H1 (cell line): ENCODE measurements around the gene NPFF. TPM values are rescaled to one million over a fixed set of nuclear protein-coding genes. Genes with fewer than 3 reads are reported as not detected.

ENCODE experiments used
- CTCF ChIA-PET: fragments of 300-600 bp; sonication (Branson Sonifier 250); formaldehyde crosslinking; loops from one replicate; lab custom pipeline; 2021; ENCODE audit not compliant: partially characterized antibody; lab: Charles Lee
- POLR2A ChIA-PET: fragments of 300-600 bp; sonication (Branson Sonifier 250); formaldehyde crosslinking; loops from one replicate; lab custom pipeline; 2021; ENCODE audit warnings: inconsistent platforms; ENCODE audit not compliant: partially characterized antibody; lab: Charles Lee
- DNase-seq, 2 experiments: peaks; one replicate each; pipeline versions ENCODE4 v3.0.0 to v3.0.0-alpha.2; 2010 to 2022; ENCODE audit warnings: low spot score in 2 of 2, low read depth in 1 of 2, mixed read lengths in 1 of 2
- FAIRE-seq: peaks from 2 replicates; lab custom pipeline; 2011; peaks lifted over from hg19 to GRCh38; lab: Jason Lieb, UNC
- H2AFZ ChIP-seq: 2 replicates; pipeline ENCODE4 v1.8.1; 2012; ENCODE audit warnings: low read length, inconsistent platforms
- H2AK5ac ChIP-seq: 2 replicates; pipeline ENCODE4 v1.6.1; 2013; ENCODE audit warnings: low read depth, low read length
- H2BK120ac ChIP-seq: replicated peaks from 2 replicates; pipeline ENCODE3; 2013; ENCODE audit warnings: low read depth, low read length, inconsistent platforms
- H2BK12ac ChIP-seq: 2 replicates; pipeline ENCODE4 v1.6.1; 2013; ENCODE audit warnings: low read depth, low read length
- H2BK15ac ChIP-seq: 2 replicates; pipeline ENCODE4 v1.6.1; 2013; ENCODE audit warnings: low read length
- H2BK20ac ChIP-seq: 2 replicates; pipeline ENCODE4 v1.6.1; 2013; ENCODE audit warnings: low read length
- H2BK5ac ChIP-seq: 2 replicates; pipeline ENCODE4 v1.6.1; 2013; ENCODE audit warnings: low read depth, low read length
- H3K14ac ChIP-seq: 2 replicates; pipeline ENCODE4 v1.6.1; 2013; ENCODE audit warnings: inconsistent platforms; ENCODE audit not compliant: insufficient read length
- H3K18ac ChIP-seq: 2 replicates; pipeline ENCODE4 v1.6.1; 2013; ENCODE audit warnings: low read length; ENCODE audit errors: extremely low read depth
- H3K23ac ChIP-seq: 2 replicates; pipeline ENCODE4 v1.6.1; 2013; ENCODE audit warnings: inconsistent platforms; ENCODE audit not compliant: insufficient read length
- H3K23me2 ChIP-seq: 2 replicates; pipeline ENCODE4 v1.6.1; 2013; ENCODE audit warnings: low read depth, low read length
- H3K27ac ChIP-seq: 2 replicates; pipeline ENCODE4 v1.6.1; 2011; ENCODE audit warnings: low read depth, low read length, inconsistent platforms
- H3K27me3 ChIP-seq, 4 experiments: replicated peaks in 1 of 4; 1 replicate in 1 of 4; 2 replicates in 3 of 4; pipeline versions ENCODE4 v1.6.1 to v1.8.1; 2011 to 2013; ENCODE audit warnings: low read length in 3 of 4, mild to moderate bottlenecking in 3 of 4, inconsistent platforms in 2 of 4, mixed read lengths in 2 of 4, moderate library complexity in 1 of 4; ENCODE audit not compliant: control insufficient read depth in 3 of 4, insufficient read depth in 3 of 4; ENCODE audit errors: extremely low read depth in 1 of 4
- H3K36me3 ChIP-seq, 4 experiments: 2 replicates each; pipeline versions ENCODE4 v1.6.1 to v1.8.1; 2011 to 2013; ENCODE audit warnings: mild to moderate bottlenecking in 4 of 4, low read length in 3 of 4, moderate library complexity in 2 of 4, control low read depth in 1 of 4, inconsistent platforms in 1 of 4; ENCODE audit not compliant: insufficient read depth in 4 of 4, control insufficient read depth in 2 of 4
- H3K4ac ChIP-seq: replicated peaks from 2 replicates; pipeline ENCODE3; 2013; ENCODE audit warnings: low read length, low read depth, mixed read lengths, inconsistent platforms; ENCODE audit not compliant: insufficient read length
- H3K4me1 ChIP-seq, 4 experiments: replicated peaks in 1 of 4; 1 replicate in 1 of 4; 2 replicates in 3 of 4; pipeline versions ENCODE4 v1.6.1 to v1.8.1; 2011 to 2013; ENCODE audit warnings: low read length in 3 of 4, inconsistent platforms in 2 of 4, mixed read lengths in 1 of 4; ENCODE audit not compliant: insufficient read depth in 4 of 4, control insufficient read depth in 3 of 4
- H3K4me2 ChIP-seq, 2 experiments: 2 replicates each; pipeline versions ENCODE4 v1.6.1 to v1.8.1; 2011 to 2013; ENCODE audit warnings: low read depth in 2 of 2, low read length in 2 of 2, control low read depth in 1 of 2, inconsistent platforms in 1 of 2, mild to moderate bottlenecking in 1 of 2; ENCODE audit not compliant: insufficient read depth in 1 of 2
- H3K4me3 ChIP-seq, 4 experiments: fragments of 200-600, 300-600 bp in 1 of 4; sonication (generic), shearing (Covaris generic), sonication (Bioruptor Twin) in 1 of 4; 2 replicates each; pipeline versions ENCODE4 v1.5.1 to v1.8.1; 2011 to 2016; ENCODE audit warnings: low read length in 4 of 4, low read depth in 3 of 4, control low read depth in 2 of 4, inconsistent platforms in 2 of 4, mild to moderate bottlenecking in 2 of 4, mixed read lengths in 1 of 4, moderate library complexity in 1 of 4; ENCODE audit not compliant: insufficient read depth in 2 of 4; ENCODE audit errors: extremely low read depth in 1 of 4
- H3K56ac ChIP-seq: replicated peaks from 2 replicates; pipeline ENCODE3; 2013; ENCODE audit warnings: low read depth, mild to moderate bottlenecking, mixed read lengths, low read length, inconsistent platforms; ENCODE audit not compliant: insufficient read length
- H3K79me1 ChIP-seq: 2 replicates; pipeline ENCODE4 v1.6.1; 2013; ENCODE audit warnings: low read depth, low read length, control low read depth
- H3K79me2 ChIP-seq, 2 experiments: 2 replicates each; pipeline versions ENCODE4 v1.6.1 to v1.8.1; 2012 to 2013; ENCODE audit warnings: low read length in 2 of 2, mild to moderate bottlenecking in 2 of 2, inconsistent platforms in 1 of 2; ENCODE audit not compliant: insufficient read depth in 2 of 2, control insufficient read depth in 1 of 2
- H3K9ac ChIP-seq, 4 experiments: replicated peaks in 1 of 4; 1 replicate in 1 of 4; 2 replicates in 3 of 4; pipeline versions ENCODE4 v1.6.1 to v1.8.1; 2011 to 2013; ENCODE audit warnings: low read depth in 3 of 4, low read length in 3 of 4, control low read depth in 2 of 4, mild to moderate bottlenecking in 2 of 4, moderate library complexity in 2 of 4, inconsistent platforms in 1 of 4; ENCODE audit errors: extremely low read depth in 1 of 4
- H3K9me3 ChIP-seq, 2 experiments: 2 replicates each; pipeline versions ENCODE4 v1.6.1 to v1.8.1; 2012 to 2013; ENCODE audit warnings: mild to moderate bottlenecking in 2 of 2, moderate library complexity in 2 of 2, control low read depth in 1 of 2, inconsistent platforms in 1 of 2, low read depth in 1 of 2, low read length in 1 of 2, mixed read lengths in 1 of 2; ENCODE audit not compliant: insufficient read depth in 2 of 2
- H4K20me1 ChIP-seq, 2 experiments: replicated peaks in 1 of 2; 2 replicates each; pipeline versions ENCODE3 to v1.8.1; 2011 to 2013; ENCODE audit warnings: inconsistent platforms in 2 of 2, low read length in 2 of 2, mild to moderate bottlenecking in 1 of 2; ENCODE audit not compliant: insufficient read depth in 2 of 2, control insufficient read depth in 1 of 2
- H4K5ac ChIP-seq: 2 replicates; pipeline ENCODE4 v1.6.1; 2013; ENCODE audit warnings: low read length, low read depth, mixed read lengths, inconsistent platforms; ENCODE audit not compliant: insufficient read length
- H4K8ac ChIP-seq: 2 replicates; pipeline ENCODE4 v1.8.0; 2013; ENCODE audit warnings: mild to moderate bottlenecking, moderate library complexity, low read length, inconsistent platforms; ENCODE audit not compliant: insufficient read depth; ENCODE audit errors: extremely low read depth
- H4K91ac ChIP-seq: replicated peaks from 2 replicates; pipeline ENCODE3; 2013; ENCODE audit warnings: low read length, mixed read lengths, inconsistent platforms; ENCODE audit not compliant: insufficient read length
- HDAC2 ChIP-seq, 2 experiments: fragments of 300-600 bp in 1 of 2; sonication (generic) in 1 of 2; IDR thresholded peaks; 2 replicates each; pipeline ENCODE4 v1.6.1; 2011 to 2012; ENCODE audit warnings: low read depth in 2 of 2, low read length in 2 of 2, mild to moderate bottlenecking in 2 of 2, moderate library complexity in 2 of 2, borderline replicate concordance in 1 of 2, inconsistent platforms in 1 of 2
- JUND ChIP-seq: IDR thresholded peaks from 2 replicates; pipeline ENCODE4 v1.6.1; 2011; ENCODE audit warnings: mild to moderate bottlenecking, improper control_type of control experiment, low read length
- POU5F1 ChIP-seq: IDR thresholded peaks from 2 replicates; pipeline ENCODE4 v1.6.1; 2011; ENCODE audit warnings: low read depth, mild to moderate bottlenecking, low read length, moderate library complexity
- RXRA ChIP-seq: IDR thresholded peaks from 2 replicates; pipeline ENCODE4 v1.6.1; 2011; ENCODE audit warnings: low read depth, mild to moderate bottlenecking, low read length, moderate library complexity; ENCODE audit not compliant: insufficient read depth
- SIX5 ChIP-seq: IDR thresholded peaks from 2 replicates; pipeline ENCODE4 v1.6.1; 2011; ENCODE audit warnings: mild to moderate bottlenecking, low read depth, low read length
- YY1 ChIP-seq: IDR thresholded peaks from 2 replicates; pipeline ENCODE4 v1.6.1; 2011; ENCODE audit warnings: low read depth, mild to moderate bottlenecking, low read length
- WGBS, 2 experiments: shearing (Covaris generic) in 1 of 2; methylation state at CpG; one replicate each; pipeline versions ENCODE4 v1.1.6 to v1.1.7; 2013 to 2015; ENCODE audit warnings: low lambda C conversion rate in 2 of 2, mixed read lengths in 2 of 2, inconsistent platforms in 1 of 2, low coverage in 1 of 2, missing lambda C conversion rate in 1 of 2; ENCODE audit not compliant: insufficient replicate concordance in 2 of 2, insufficient coverage in 1 of 2, insufficient read length in 1 of 2; ENCODE audit errors: extremely low coverage in 1 of 2, missing lambda C conversion rate in 1 of 2; 5-methylcytosine and 5-hydroxymethylcytosine counted together
- polyA plus RNA-seq, 7 experiments: library from polyadenylated mRNA; depleted of rRNA in 3 of 7; stranded (reverse) in 5 of 7; unstranded in 2 of 7; fragments of >200 nt in 5 of 7; fragments of 200-250 nt in 2 of 7; gene quantifications; 1 replicate in 5 of 7; 2 replicates in 1 of 7; 4 replicates in 1 of 7; pipeline versions ENCODE4 v1.2.1 to v1.2.3, GENCODE V29; 2011 to 2013; ENCODE audit warnings: missing spikeins in 2 of 7, mixed read lengths in 2 of 7
- total RNA-seq: library from RNA; stranded (reverse); fragmentation: NEBNext Ultra II Directional; extraction: Animal tissue kit (Norgen Biotek cat#: 25700); gene quantifications from 2 replicates; pipeline ENCODE4 v1.2.1, GENCODE V29; 2021

The NPFF gene
- total and polyA plus RNA-seq, 2 of the 8 experiments (the other 6 are each of a cell fraction or from before 2014, with no cell fraction given) = not detected

DNA sequence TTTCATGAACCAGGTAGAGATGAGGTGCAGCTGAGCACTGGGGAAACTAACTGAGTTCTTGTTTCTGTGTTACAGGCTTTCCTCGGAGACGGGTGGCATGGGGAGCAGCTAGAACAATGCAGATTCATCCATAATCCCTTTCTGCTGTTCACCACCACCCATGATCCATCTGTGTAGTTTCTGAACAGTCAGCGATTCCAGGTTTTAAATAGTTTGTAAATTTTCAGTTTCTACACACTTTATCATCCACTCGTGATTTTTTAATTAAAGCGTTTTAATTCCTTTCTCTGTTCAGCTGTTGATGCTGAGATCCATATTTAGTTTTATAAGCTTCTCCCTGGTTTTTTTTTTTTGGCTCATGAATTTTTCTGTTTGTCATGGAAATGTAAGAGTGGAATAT is 28.0 kb downstream of the NPFF start:
- no peak overlapping the region for H2AFZ ChIP-seq
- H4K5ac ChIP-seq = no peak overlapping the region
- peaks cover 0 to 13% of the 10 kb centered on the region in 2 experiments; a peak in 1 of 4 replicates for H3K79me2 ChIP-seq
- CTCF ChIA-PET = interaction anchor here (0.8 to 9.0 kb wide), 7 partner anchors 12 to 156 kb away, joined by 3 to 105 read pairs (median 5); partner anchors contain the start of gene NPFF
- FAIRE-seq = no peak
- H3K4me3 ChIP-seq = no peak overlapping the region
- H3K14ac ChIP-seq = no peak overlapping the region
- no peaks in the 10 kb centered on the region; the same call in 1 of the 2 replicates for H3K79me1 ChIP-seq
- H3K36me3 ChIP-seq = peaks cover 30 to 94% (median 67%) of the 10 kb centered on the region in 4 experiments
- no peak overlapping the region for H2BK5ac ChIP-seq
- H2BK120ac ChIP-seq = no peak overlapping the region
- WGBS, 2 experiments = 73% methylated on average over 5 of the region's 5 CpGs; no CpG with 5 or more reads in 1 of the 2 experiments
- no peak overlapping the region for H2BK20ac ChIP-seq
- POLR2A ChIA-PET = interaction anchor here (1.6 to 67.0 kb wide), 3 partner anchors 11 to 144 kb away, joined by 3 to 3397 read pairs (median 3397); partner anchors contain the start of genes MAP3K12, NPFF, PCBP2 and PRR13
- H3K9ac ChIP-seq = no peak overlapping the region
- H4K8ac ChIP-seq = no peak overlapping the region
- H2BK15ac ChIP-seq = no peak overlapping the region
- H4K91ac ChIP-seq = no peak overlapping the region
- no peak overlapping the region for H3K4me2 ChIP-seq
- no peak overlapping the region for H2AK5ac ChIP-seq
- H3K23me2 ChIP-seq = no peaks in the 10 kb centered on the region
- H3K4ac ChIP-seq = no peak overlapping the region
- H3K56ac ChIP-seq = no peak overlapping the region
- H2BK12ac ChIP-seq = no peak overlapping the region
- no peaks in the 10 kb centered on the region for H3K27me3 ChIP-seq
- peaks cover 0 to 7% (median 3%) of the 10 kb centered on the region in 4 experiments; a peak in 5 of 7 replicates for H3K4me1 ChIP-seq
- H4K20me1 ChIP-seq = peaks cover 26 to 27% of the 10 kb centered on the region in 2 experiments
- no peak for DNase-seq
- H3K23ac ChIP-seq = no peak overlapping the region
- no peak overlapping the region for H3K27ac ChIP-seq
- H3K18ac ChIP-seq = no peak overlapping the region
- H3K9me3 ChIP-seq = no peaks in the 10 kb centered on the region
- TF ChIP-seq SIX5 = no peak
- no peak for TF ChIP-seq HDAC2 (IDR thresholded peaks at IDR 0.05; ENCODE audit: borderline replicate concordance in 1 of 2, low read depth in 2 of 2, low read length in 2 of 2)
- TF ChIP-seq JUND = no peak
- TF ChIP-seq POU5F1 = no peak
- no peak for TF ChIP-seq YY1
- TF ChIP-seq RXRA = no peak
